Sigmoid colon (tissue), 7 donors: ENCODE results near the gene CACNA2D3. TPM values are rescaled to one million over a fixed set of nuclear protein-coding genes. Genes with fewer than 3 reads are reported as not detected.

ENCODE experiments used
- DNase-seq: peaks from one replicate; pipeline ENCODE4 v3.0.0-alpha.2; 2019
- H3K27ac ChIP-seq, 4 donors: fragments of 200-600 bp; sonication (generic); one replicate each; pipeline ENCODE4 v1.5.1; 2016 to 2019; ENCODE audit warnings: mild to moderate bottlenecking in 1 of 4
- H3K27me3 ChIP-seq, 3 donors: fragments of 200-600 bp; sonication (generic); one replicate each; pipeline ENCODE4 v1.5.1; 2019; ENCODE audit warnings: mild to moderate bottlenecking in 1 of 3
- H3K36me3 ChIP-seq, 4 donors: fragments of 200-600 bp; sonication (generic); one replicate each; pipeline ENCODE4 v1.5.1; 2016 to 2019
- H3K4me1 ChIP-seq, 4 donors: fragments of 200-600 bp; sonication (generic); one replicate each; pipeline ENCODE4 v1.5.1; 2017 to 2019
- H3K4me3 ChIP-seq, 4 donors: fragments of 200-600 bp; sonication (generic); one replicate each; pipeline ENCODE4 v1.5.1; 2017 to 2019; ENCODE audit warnings: mild to moderate bottlenecking in 2 of 4, moderate library complexity in 1 of 4
- H3K9me3 ChIP-seq, 4 donors: fragments of 200-600 bp in 3 of 4; sonication (generic) in 3 of 4; one replicate each; pipeline versions ENCODE4 v1.5.1 to v1.6.1; 2013 to 2019
- EP300 ChIP-seq, 4 donors: sonication (generic); formaldehyde crosslinking; IDR thresholded peaks; one replicate each; pipeline ENCODE4 v1.6.1; 2017; ENCODE audit warnings: antibody characterized with exemption in 4 of 4
- POLR2A ChIP-seq, 2 donors: fragments of 450-650 bp; IDR thresholded peaks; one replicate each; pipeline ENCODE4 v1.6.1; 2016; ENCODE audit warnings: antibody characterized with exemption in 2 of 2, mild to moderate bottlenecking in 2 of 2, moderate library complexity in 2 of 2
- POLR2AphosphoS5 ChIP-seq, 4 donors: sonication (generic); formaldehyde crosslinking; IDR thresholded peaks; one replicate each; pipeline ENCODE4 v1.6.1; 2017; ENCODE audit warnings: antibody characterized with exemption in 4 of 4
- WGBS, 2 donors: extraction: QIAGEN DNeasy Blood & Tissue Kit; methylation state at CpG; one replicate each; pipeline ENCODE4 v1.1.7; 2013; 5-methylcytosine and 5-hydroxymethylcytosine counted together
- intact Hi-C: fragments of 100-400 bp; cut with DNase I; formaldehyde crosslinking; loops from one replicate; pipeline ENCODE4 v1.15.1; 2023
- polyA plus RNA-seq, 3 donors: library from polyadenylated mRNA; stranded (reverse); fragments of 200-250 nt; gene quantifications; one replicate each; pipeline ENCODE4 v1.2.3, GENCODE V29; 2013
- total RNA-seq, 4 donors: library from RNA; depleted of rRNA; stranded (reverse); fragments of >200 nt; gene quantifications; one replicate each; pipeline ENCODE4 v1.1.0, GENCODE V29; 2016
- TF ChIP-seq, protein P1 (sequence below), 4 experiments: fragments of 450-650 bp in 3 of 4; fragments of 200-600 bp in 1 of 4; IDR thresholded peaks; one replicate each; pipeline ENCODE4 v1.5.1; 2016 to 2019; ENCODE audit warnings: antibody characterized with exemption in 4 of 4, mild to moderate bottlenecking in 3 of 4, moderate library complexity in 2 of 4
- donor health status: healthy with polysubstance abuse.
- donor health status: Bipolar disorder and iron deficiency.
- donor health status: healthy.

CACNA2D3 gene
- total and polyA plus RNA-seq, 7 donors, result 0.32 to 10.2 (median 4.8) TPM; not detected in 1

DNA sequence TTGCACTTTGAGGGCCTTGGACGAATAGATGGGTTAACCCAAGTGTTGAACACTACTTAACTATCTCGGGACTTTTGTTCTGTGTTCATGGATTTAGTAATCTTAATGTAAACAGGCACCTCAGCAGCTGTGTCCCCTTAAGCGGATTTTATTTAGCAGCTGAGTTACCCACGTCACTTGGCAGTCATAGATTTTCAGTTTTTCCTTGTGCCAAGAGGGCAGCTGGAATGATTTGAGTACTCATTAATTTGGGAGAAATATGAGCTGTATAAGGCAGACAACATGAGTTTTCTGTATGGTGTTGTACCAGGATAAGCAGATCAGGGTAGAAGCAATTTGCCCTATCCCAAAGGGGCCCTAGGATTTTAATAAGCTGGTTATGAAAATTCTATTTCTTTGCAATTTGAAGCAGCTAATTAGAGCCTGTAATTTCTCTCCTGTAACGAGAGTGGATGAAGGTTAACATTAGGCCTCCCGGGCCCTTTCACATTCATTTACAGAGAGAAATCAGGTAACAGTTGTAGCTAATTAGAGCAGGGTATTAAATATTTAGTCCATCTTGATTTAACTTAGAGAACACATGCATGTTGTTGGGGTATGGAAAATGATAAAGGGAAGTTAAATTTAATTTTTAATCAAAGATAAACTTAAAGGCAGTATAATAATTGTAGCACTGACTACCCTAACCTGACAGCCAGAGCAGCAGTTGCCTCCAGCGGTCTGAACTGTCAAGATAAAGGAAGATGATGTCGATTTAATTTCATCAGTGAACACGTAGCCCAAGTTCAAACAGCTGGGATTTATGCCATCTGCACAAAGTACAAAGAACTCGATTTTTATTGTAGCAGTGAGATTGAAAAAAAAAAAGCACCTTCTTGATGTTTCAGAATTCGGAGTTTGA, 611.0 kb downstream of the CACNA2D3 start:
- H3K36me3 ChIP-seq, result no peaks in the 10 kb centered on the region
- no peak overlapping the region for H3K4me3 ChIP-seq
- WGBS, 2 donors, result 47 to 80% methylated on average over 11 of the region's 11 CpGs
- H3K4me1 ChIP-seq, result no peaks in the 10 kb centered on the region
- H3K27me3 ChIP-seq, result no peaks in the 10 kb centered on the region
- no peaks in the 10 kb centered on the region for H3K9me3 ChIP-seq
- DNase-seq, result no peak
- TF ChIP-seq POLR2A (IDR thresholded peaks at IDR 0.05) (no peak), EP300 (IDR thresholded peaks at IDR 0.05) (no peak), POLR2AphosphoS5 (IDR thresholded peaks at IDR 0.05) (no peak)
- TF ChIP-seq, protein P1, sequence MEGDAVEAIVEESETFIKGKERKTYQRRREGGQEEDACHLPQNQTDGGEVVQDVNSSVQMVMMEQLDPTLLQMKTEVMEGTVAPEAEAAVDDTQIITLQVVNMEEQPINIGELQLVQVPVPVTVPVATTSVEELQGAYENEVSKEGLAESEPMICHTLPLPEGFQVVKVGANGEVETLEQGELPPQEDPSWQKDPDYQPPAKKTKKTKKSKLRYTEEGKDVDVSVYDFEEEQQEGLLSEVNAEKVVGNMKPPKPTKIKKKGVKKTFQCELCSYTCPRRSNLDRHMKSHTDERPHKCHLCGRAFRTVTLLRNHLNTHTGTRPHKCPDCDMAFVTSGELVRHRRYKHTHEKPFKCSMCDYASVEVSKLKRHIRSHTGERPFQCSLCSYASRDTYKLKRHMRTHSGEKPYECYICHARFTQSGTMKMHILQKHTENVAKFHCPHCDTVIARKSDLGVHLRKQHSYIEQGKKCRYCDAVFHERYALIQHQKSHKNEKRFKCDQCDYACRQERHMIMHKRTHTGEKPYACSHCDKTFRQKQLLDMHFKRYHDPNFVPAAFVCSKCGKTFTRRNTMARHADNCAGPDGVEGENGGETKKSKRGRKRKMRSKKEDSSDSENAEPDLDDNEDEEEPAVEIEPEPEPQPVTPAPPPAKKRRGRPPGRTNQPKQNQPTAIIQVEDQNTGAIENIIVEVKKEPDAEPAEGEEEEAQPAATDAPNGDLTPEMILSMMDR (IDR thresholded peaks at IDR 0.05), result no peak
- H3K27ac ChIP-seq, result no peak overlapping the region
- intact Hi-C loops, result no loop called here

DNA sequence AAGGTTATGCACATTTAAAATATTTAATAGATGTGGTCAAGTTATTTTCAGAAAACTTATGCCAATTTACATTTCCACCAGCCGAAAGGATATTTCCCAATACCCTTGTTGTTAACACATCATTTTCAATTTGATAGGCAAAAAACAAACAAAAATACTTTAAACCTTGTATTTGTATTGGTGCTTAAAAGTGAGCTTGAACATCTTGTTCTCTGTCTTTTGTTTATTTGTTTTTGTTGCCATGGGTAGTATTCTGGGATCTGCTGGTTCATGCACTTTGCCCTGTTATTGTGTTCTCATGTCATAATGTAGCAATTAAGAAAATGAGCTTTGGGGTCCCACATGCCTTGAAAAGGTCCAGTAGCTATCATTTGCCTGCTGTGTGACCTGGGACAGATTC, 614.1 kb downstream of the CACNA2D3 start:
- TF ChIP-seq POLR2AphosphoS5 (IDR thresholded peaks at IDR 0.05) (no peak), EP300 (IDR thresholded peaks at IDR 0.05) (no peak)
- TF ChIP-seq, protein P1 (IDR thresholded peaks at IDR 0.05), result no peak
- intact Hi-C loops, result no loop called here
- no peaks in the 10 kb centered on the region for H3K4me1 ChIP-seq
- no peak for DNase-seq
- WGBS, 2 donors, result 16 to 61% methylated on average over 1 of the region's 1 CpG
- H3K9me3 ChIP-seq, result no peaks in the 10 kb centered on the region
- H3K36me3 ChIP-seq, result no peaks in the 10 kb centered on the region
- H3K27ac ChIP-seq, result no peak overlapping the region
- H3K27me3 ChIP-seq, result no peaks in the 10 kb centered on the region
- no peak overlapping the region for H3K4me3 ChIP-seq

DNA sequence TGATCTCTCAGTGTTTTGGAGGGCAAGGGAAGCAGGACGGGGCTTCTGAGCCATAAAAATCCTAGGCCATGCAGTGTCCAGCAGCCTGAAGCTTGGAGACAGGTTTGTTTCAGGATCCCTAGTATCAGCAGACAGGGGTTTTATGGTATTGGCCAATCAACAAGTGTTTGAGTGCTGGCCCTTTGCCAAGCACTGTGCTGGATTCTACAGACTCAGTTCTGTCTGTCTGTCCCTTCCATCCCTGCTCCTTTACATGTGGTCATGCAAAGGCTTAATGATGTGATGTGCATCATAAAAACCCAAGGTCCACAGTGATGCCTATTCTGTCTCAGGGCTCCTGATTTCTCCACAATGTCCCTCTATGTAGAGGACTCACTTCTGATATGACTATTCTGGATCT, 621.4 kb downstream of the CACNA2D3 start:
- no peaks in the 10 kb centered on the region for H3K27me3 ChIP-seq
- intact Hi-C loops, result no loop called here
- H3K4me3 ChIP-seq, result no peak overlapping the region
- TF ChIP-seq POLR2AphosphoS5 (IDR thresholded peaks at IDR 0.05) (no peak), EP300 (IDR thresholded peaks at IDR 0.05) (no peak), POLR2A (IDR thresholded peaks at IDR 0.05) (no peak)
- TF ChIP-seq, protein P1 (IDR thresholded peaks at IDR 0.05), result no peak
- no peaks in the 10 kb centered on the region for H3K9me3 ChIP-seq
- H3K36me3 ChIP-seq, result no peaks in the 10 kb centered on the region
- no peaks in the 10 kb centered on the region for H3K4me1 ChIP-seq
- no peak overlapping the region for H3K27ac ChIP-seq
- 45 to 62% methylated on average over 1 of the region's 1 CpG for WGBS, 2 donors
- no peak for DNase-seq

DNA sequence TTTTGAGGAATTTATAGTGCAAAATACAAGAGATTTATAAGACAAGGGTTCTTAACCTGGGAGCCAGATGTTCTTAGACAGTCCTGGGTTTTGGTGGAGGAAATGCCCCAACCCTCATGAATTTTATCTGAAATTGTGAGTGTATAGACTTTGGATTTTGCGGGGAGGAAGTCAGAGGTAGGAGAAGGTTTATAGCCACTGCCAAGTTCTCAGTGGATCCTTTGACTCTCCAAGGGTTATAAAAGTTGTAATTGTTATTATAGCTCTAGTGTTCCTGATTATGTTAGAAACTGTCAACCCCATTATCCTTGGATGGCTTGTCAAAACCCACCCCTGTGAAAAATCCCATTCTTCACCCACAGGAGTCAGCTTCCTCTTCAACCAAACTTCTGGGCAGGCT, 621.9 kb downstream of the CACNA2D3 start:
- Histone ChIP-seq H3K36me3 (no peaks in the 10 kb centered on the region), H3K9me3 (no peaks in the 10 kb centered on the region), H3K27me3 (no peaks in the 10 kb centered on the region), H3K4me1 (no peaks in the 10 kb centered on the region), H3K4me3 (no peak overlapping the region), H3K27ac (no peak overlapping the region)
- WGBS, 2 donors, result 30 to 66% methylated on average over 1 of the region's 1 CpG
- intact Hi-C loops, result no loop called here
- no peak for TF ChIP-seq POLR2AphosphoS5 (IDR thresholded peaks at IDR 0.05)
- no peak for DNase-seq

DNA sequence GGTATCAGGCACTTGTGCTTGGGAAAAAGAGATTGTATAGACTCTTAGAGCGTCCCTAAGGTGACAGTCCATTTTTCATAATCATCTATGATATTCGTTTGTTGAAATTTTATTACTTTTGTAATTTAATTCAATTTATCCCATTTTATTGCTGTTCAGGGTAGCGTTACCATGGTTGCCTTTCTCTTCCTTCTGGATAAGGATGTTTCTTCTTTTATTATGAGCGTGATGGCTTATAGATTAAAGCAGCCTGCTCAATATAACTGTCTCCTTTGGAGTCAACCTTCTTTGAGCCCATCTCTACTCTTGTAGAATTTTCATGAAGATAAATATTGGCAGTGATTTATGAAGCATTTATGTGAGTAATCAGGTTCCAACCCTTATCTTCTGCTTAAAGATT, 623.5 kb downstream of the CACNA2D3 start:
- H3K9me3 ChIP-seq, result no peaks in the 10 kb centered on the region
- no peak overlapping the region for H3K4me3 ChIP-seq
- H3K27me3 ChIP-seq, result no peaks in the 10 kb centered on the region
- no peaks in the 10 kb centered on the region for H3K36me3 ChIP-seq
- DNase-seq, result no peak
- H3K27ac ChIP-seq, result no peak overlapping the region
- intact Hi-C loops, result no loop called here
- H3K4me1 ChIP-seq, result no peaks in the 10 kb centered on the region
- no peak for TF ChIP-seq POLR2AphosphoS5 (IDR thresholded peaks at IDR 0.05)
- TF ChIP-seq, protein P1 (IDR thresholded peaks at IDR 0.05), result no peak
- TF ChIP-seq POLR2A (IDR thresholded peaks at IDR 0.05), result no peak
- no peak for TF ChIP-seq EP300 (IDR thresholded peaks at IDR 0.05)
- WGBS, 2 donors, result 85 to 86% methylated on average over 4 of the region's 4 CpGs
